Measurements from ENCODE around the gene TCAP. TPM values are rescaled to one million over a fixed set of nuclear protein-coding genes. Genes with fewer than 3 reads are reported as not detected.

TCAP gene
- polyA plus RNA-seq, 5 donors: 1.0 to 14.8 (median 1.8) TPM

DNA sequence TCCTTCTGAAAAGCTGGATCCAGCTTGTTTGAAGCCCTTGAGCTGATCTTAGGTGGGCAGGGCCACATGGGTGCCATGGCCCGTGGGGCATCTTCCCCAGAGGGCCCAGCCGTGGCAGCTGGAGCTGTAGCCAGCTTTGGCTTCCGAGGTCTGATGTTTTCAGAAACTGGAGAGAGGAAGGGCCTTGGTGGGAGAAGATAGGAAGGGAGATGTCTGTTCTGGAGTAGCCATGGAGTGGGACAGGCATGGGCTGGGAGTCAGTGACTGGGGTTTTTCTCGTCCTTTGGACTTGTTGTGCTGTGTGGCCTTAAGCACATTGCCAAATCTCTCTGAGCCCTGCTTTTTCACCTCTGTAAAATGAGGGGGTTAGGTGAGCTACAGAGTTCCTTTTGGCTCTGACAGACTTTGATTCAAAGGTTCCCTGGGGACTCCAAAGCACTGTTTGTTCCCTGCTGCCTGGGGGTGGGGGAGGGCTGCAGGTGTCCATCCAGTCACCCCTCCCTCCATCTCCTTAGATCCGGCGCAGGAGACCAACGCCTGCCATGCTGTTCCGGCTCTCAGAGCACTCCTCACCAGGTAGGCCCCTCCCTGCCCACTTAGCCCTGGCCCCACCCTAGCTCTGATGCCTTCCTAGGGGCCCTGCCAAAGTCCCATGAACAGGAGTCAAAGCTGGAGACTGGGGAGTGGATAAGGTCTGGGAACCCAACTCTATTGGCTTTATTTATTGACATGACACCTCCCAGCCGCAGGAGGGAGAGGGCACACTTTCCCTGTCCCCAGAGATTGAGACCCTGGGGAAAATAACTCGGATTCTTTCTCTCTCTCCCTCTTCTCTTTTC is 36.3 kb upstream of the TCAP start:
- DNase-seq: no peak

DNA sequence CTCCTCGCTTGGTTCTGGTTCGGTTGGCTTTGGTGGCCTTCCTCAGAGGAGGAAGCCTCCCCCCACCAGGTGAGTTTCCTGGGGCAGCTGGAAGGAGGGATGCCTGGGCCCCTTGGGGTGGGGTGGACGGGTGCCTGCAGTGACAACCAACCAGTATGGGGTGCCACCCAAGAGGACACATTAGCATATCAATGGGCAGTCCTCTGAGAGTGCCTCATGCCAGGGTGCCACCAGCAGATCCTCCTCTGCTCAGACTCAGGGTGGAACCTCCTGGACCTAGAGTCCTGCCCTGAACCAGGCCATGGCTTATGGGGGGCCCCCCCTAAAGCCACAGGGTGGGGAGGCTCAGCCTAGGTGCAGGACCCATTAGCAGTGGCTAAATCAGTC is 35.7 kb upstream of the TCAP start:
- DNase-seq: no peak

DNA sequence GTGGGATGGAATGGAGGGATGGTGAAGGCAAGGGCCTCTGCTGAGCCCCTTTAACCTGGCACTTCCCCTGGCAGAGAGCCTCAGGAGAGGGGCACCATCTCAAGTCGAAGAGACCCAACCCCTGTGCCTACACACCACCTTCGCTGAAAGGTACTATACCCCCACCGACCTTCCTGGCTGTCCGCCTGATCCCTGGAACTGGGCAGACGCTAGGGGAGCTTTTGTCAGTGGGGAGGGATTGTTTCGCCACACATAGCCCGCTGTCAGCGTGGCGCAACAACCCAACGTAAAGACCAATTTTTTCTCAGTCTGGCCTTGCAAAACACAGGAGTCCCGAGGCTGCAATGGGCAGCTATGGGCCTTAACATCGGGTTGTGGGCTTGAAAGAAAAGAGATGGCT is 35.3 kb upstream of the TCAP start:
- no peak for DNase-seq

DNA sequence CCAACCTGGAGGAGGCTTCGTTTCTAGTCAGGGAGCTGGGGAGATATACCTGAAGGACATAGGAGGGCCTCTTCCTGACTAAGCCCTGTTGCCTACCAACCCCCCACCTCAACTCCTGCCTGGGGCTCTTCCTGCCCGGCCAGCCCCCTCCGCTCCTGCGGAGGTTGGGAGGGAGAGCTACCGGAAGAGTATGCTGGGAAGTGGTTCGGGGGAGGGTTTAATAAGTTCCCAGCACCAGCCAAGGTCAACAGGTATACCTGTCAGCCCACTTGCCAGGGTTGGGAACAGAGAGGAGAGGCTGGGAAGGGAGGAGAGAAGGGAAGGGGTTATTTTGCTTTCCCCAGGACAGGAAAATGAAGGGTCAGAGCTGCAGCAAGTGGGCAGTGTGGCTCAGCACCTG is 33.7 kb upstream of the TCAP start:
- no peak for DNase-seq

DNA sequence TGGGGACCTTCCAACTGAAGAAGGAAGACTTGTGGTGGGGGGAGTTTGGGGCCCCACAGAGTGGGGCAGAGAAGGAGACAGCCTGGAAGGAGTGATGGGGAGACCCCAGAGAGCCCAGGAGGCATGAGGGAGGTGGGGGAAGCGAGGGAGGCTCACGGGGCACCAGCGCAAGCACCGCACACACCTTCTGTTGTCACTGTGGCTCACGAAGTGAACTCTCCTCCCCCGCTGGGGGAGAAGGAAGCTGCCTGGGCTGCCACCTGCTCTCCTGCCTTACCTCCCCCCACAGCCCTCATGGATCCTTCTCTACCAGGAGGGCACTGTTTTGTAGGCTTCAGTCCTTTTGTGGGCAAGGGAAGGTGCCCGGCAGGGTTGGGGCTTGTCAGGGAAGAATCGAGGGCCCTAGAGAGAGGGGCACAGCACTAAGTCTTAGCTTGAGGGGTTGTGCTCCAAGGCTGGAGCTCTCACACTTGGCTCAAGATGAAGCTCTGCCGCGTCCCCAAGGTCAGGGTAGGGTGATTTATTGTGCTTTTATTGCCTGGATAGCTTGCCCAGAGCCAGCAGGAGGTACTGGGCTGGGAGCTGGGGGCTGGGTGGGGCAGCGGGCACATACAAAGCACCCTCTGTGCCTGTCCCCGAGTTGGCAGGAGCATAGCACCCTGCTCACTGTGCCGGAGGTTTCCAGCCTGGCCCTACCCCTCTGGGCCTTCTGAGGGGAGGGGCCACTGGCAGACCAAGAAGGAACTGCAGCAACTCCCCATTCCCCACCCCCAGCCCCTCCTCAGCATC is 32.8 kb upstream of the TCAP start:
- DNase-seq: no peak

DNA sequence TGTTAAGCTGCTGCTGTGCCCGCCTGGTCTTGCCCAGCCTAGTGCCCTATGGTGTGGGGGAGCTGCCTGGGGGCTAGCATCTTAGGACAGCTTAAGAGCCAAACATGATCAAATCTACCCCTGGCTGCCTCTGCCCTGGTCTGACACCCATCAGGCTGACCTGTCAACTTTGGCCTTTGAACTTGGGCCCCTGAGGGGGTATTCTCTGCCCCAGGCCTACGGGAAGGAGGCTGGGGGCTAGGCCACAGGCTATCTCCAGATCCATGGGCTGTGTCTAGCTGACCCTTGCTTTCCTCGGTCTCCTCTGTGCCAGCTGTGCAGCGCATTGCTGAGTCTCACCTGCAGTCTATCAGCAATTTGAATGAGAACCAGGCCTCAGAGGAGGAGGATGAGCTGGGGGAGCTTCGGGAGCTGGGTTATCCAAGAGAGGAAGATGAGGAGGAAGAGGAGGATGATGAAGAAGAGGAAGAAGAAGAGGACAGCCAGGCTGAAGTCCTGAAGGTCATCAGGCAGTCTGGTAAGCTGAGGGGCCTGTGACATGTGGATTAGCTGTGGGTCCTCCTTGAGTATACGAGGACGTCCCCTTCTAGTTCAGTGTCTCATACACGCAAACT is 31.5 kb upstream of the TCAP start:
- no peak for DNase-seq

DNA sequence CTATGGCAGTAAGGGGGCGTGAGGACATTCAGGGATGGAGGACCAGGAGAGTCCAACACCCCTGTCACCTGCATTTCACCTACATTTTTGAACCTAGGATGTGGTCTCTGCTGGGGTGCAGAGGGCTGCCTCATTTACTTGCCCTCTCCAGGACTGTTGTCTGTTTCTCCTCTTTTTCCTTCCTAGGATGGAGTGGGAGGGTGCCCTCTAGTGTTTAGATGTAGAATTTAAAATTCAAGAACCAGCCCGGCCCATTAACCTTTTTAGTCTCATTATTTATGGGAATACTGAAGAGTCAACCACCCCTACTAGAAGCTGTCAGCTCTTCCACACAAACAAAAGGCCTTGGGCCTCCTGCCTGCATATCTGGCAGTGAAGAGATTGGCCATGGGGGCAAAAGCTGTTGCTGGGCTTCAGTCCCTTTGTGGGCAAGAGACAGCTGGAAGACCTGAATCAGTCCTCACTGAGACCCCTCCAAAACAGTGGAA is 30.7 kb upstream of the TCAP start:
- no peak for DNase-seq

DNA sequence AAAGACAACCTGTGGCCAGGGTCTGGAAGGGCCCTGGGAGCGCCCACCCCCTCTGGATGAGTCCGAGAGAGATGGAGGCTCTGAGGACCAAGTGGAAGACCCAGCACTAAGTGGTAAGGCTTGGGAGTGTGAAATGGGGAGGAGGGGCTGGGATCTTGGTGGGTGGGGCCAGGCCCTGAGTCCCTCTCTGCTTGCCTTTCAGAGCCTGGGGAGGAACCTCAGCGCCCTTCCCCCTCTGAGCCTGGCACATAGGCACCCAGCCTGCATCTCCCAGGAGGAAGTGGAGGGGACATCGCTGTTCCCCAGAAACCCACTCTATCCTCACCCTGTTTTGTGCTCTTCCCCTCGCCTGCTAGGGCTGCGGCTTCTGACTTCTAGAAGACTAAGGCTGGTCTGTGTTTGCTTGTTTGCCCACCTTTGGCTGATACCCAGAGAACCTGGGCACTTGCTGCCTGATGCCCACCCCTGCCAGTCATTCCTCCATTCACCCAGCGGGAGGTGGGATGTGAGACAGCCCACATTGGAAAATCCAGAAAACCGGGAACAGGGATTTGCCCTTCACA is 29.5 kb upstream of the TCAP start:
- no peak for DNase-seq

DNA sequence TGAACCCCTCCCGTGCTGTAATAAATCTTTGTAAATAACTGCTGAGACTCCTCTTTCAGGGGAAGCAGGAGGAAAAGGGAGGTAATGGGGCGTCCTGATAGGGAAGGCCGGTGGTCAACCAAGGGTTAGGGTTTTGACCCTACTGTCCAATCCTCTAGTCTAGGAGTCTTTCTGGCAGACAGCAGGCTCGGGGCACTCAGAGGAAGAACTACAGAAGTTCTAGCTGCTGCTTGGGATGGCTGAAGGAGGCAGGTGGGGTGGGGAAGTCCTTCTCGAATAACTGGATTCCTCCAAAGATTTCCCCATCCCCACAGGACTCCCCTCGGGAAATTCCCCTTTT is 28.6 kb upstream of the TCAP start:
- no peak for DNase-seq

DNA sequence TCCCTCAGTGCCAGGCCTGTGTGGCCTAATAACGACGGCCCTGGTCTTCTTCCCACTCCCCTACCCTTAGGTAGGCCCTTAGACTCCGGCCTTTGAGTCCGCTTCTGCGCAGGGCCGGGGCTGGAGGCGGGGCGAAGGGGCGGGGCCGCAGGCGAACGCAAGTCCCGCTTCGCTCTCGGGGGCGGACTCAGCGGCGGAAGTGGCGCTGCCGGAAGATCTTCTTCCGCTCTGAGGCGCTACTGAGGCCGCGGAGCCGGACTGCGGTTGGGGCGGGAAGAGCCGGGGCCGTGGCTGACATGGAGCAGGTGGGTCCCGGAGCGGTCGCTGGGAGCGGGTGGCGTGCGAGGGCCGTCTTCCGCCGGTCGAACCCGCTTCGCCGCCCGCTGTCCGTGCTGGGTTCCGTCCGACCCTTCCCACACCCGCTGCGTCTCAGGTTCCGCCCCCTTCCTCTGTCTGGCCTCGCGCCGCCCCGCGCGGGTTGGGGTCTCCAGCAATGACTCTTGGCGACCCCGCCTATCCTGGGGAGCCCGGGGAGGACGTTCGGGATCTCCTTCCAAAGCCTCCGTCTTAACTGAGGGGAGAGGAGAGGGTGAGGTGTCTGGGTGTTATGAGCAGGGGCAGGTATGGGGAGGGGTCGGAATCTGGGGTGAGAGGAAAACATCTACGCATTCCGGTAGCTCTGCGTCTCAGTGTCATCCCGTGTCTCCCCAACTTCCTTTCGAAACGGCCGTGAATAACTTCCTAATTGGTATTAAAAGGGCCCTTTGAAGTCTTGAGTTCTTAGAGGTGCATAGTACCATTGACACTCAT is 28.0 kb upstream of the TCAP start, which contains the start of gene STARD3:
Gene STARD3 (plus strand): TSS at position 218 of the 810 bp plus-strand sequence. CDS start 16,388 bp downstream, outside the sequence.
- peak; percentile 87 to 88 for DNase-seq

DNA sequence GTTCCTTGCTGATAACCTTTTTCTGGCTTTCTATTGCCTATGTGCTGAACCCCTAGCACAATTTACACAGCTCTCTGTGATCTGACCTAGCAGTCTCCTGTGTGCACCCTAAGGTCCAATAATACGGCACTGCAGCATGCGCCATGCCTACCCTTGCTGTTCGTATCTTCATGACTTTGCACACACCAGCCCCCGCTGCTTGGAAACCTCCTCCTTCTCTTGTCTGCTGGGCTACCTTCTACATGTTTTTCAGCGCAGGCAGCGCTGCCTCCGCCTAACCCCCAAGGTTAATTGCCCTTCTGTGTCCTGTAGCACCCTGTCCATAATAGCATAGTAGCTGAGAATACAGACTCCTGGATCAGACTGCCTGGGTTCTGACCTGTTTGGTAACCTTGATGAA is 26.8 kb upstream of the TCAP start:
- DNase-seq: no peak

DNA sequence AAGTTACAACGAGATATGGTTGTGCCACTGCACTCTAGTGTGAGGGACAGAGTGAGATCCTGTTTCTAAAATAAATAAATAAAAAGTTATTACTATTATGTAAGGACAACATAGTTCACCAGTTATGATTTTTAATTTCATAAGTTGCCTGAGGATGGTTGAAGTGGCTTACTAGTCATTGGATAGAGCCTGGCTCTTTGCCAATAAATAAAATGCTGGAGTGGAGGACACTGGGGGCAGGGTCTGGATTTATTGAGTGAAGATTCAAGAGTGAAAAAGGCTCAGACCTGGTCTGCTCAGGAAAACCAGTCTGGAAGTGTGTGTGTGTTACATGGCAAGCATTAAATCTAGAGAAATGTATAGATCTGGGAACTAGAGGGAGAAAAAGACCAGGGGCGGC is 26.1 kb upstream of the TCAP start:
- DNase-seq: no peak

DNA sequence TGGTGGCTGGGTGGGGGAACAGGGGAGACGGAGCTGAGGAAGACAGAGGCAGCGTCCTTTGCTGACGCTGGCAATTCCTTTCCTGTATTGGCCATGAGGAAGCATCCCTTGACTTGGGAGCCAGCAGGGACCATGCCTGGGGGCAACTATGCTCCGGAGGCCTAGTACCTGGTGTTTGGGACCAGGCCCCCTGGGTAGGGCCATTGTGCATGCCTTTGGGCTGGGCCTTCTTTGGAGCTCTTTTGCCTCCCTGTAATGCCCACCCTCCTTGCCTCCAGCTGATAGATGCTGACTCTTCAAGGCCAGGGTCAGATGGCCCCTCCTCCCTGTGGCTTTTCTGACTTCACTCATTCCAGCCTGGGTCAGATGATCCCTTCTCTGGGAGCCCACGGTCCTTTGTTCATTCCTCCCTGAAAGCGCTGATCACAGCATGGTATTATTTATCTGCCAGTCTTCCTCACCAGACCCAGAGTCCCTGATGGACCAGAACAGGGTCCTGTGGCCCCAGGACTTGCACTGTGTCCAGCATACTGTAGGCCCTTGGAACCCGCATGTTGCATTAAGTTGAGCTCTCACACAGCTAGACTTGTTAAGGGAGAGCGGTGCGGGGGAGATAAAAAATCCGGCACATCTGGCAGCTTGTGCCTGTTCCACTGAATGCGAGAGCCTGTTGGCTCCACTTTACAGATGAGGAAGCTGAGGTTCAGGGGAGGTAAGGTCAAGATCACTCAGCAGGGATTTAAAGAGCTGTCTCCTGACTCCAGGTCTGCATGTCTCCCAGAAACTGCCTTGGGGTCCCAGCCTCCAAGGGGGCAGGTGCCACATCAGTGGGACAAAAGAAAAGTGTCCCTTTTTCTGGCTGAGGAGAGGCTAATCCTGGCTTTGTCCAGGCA is 25.3 kb upstream of the TCAP start:
- DNase-seq: no peak

DNA sequence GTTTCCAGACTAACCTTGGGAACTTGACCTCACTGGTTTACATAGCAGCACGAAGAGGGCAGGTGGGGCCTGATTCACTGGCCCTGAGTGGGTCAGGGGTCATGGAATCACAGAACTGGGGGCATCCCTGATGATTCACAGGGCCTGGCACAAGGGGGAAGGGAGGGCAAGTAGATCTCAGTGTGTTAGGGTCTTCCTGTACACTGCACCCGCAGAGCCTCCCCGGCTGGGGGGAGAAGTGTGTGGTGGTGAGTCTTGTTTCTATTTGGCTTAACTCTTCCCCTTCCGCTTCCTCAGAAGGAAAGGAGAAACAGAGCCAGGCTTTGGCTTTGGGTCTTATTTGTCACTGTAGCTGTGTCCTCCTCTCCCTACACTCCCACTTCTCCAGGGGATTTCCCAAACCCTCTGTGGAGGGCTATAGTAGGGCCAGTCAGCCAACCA is 24.5 kb upstream of the TCAP start:
- DNase-seq: no peak

DNA sequence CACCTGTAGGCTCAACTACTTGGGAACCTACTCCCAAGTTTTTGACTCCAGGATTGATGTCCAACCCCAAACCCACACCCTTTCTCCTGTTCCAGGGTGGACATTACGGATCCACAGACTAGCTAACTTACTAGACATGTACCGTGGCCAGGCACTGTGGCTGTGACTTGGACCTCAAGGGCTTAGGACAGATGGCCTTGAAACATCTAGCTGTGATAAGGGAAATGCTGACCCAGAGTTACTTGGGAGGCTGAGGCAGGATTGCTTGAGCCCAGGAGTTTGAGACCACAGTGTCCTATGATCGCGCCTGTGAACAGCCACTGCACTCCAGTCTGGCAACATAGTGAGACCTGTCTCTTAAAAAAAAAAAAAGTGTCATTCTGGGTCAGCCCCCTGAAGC is 24.1 kb upstream of the TCAP start:
- no peak for DNase-seq

DNA sequence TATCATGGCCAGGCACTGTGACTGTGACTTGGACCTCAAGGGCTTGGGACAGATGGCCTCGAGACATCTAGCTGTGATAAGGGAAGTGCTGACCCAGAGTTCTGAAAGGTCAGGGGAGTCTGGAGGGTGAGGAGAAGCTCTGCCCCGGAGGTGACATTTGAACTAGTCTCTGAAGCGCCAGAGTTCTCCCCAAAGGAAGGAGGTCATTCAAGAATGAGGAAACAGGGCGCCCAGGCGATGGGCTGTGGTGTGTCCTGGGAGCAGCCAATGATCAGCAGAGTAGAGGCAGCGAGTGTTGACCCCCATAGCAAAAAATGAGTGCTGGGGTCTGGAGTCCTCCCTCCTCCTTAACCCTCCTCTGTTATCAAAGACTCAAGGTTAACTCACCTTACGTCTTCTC is 23.3 kb upstream of the TCAP start:
- no peak for DNase-seq

DNA sequence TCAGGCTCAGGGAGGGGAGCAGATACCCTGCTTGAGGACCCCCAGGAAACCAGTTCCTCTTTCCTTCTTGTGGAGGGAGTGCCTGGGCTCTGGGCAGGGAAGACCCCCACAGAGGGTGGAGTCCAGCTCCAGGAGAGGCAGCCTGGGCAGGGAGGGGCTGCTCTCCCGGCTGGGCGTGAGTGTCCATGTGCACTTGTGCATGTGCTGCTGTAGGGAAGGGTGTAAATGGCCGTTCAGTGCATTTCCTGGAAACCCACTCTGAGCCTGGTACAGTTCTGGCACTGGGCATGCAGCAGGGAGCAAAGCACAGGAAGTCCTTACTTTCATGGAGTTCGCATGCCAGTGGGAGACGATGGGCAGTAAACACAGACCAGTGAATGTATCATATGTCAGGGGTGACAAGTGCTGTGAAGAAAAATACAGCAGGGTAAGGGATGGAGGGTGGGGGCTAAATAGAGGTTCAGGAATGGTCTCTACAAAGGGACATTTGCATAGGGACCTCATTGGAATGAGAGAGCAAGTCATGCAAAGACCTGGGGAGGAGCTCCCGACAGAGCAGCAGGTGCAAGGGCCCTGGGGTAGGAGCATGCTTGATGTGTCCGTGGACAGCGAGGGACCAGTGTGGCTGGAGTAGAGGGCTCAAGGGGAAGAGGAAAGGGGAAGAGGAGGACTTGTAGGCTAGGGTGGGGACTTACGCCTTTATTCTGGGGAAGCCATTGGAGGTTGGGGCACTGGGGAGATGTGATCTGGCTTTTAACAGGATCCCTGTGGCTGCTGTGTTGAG is 22.7 kb upstream of the TCAP start:
- DNase-seq: no peak

DNA sequence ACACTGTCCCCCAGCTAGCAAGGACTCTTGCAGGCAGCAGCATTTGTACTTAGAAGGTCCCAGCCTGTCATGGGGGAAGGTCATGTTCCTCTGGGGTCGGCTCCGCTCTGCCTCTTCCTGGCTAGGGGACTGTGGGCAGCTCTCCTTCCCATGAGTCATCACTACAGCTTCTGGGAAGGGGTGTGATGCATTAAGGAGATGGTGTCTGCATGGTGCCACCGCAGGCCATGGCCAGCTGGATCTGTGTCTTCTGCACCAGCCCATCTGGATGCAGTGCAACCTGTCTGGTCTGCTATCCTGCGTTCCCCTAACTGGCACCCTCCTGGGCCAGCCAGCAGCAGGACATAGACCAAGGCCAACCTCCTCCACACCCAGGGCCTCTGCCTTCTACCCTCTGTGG is 21.9 kb upstream of the TCAP start:
- no peak for DNase-seq

DNA sequence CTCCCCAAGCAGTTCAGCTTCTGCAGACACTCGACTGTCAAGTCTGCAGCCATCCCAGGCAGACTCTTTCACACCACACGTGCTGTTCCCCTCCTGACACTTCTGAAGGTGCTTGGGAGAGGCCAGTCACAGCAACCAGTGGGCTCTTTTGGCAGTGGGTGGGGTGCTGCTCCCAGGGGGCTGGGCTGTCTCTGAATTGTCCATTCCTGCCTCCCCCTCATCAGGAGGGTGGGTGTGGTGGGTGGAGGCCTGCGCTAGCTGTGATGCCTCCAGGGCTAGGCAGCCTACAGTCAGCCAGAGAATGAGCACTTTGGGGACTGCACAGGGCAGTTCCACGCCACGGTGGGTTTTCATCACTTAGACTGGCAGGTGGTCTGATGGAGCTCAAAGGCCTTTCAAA is 17.9 kb upstream of the TCAP start:
- DNase-seq: no peak
